ENCODE results near the gene PLXNA4.

DNA sequence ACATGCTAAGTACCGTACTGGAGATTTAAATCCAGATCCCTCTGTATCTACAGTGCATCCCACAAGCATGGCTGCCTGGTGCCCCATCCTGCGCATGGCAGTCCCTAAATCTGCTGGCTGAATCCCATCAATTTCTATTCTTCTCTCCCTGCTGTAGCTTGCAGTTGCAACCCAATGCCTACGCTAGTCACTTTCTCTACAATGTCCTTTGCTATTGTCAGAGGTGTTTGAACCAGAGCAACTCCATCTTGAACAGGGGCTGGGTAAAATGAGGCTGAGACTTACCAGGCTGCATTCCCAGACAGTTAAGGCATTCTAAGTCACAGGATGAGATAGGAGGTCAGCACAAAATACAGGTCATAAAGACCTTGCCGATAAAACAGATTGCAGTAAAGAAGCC is 461.2 kb downstream of the PLXNA4 start:
- TF ChIP-seq CTCF (IDR thresholded peaks at IDR 0.05) (no peak), REST (IDR thresholded peaks at IDR 0.05; ENCODE audit: insufficient read depth in 1 of 2, low read depth in 2 of 2, low read length in 1 of 2) (no peak), POLR2AphosphoS5 (IDR thresholded peaks at IDR 0.05; ENCODE audit: low read depth, low read length) (no peak), TCF7L2 (IDR thresholded peaks at IDR 0.05; ENCODE audit: low read depth, low read length) (no peak)

Measured in Panc1 (cell line).